Measurements from ENCODE around the gene KIF26B.
"Not testable (repeated sequence)": the region's sequence is repeated elsewhere in the genome, so short reads cannot be mapped to it uniquely, and the experiment has no call there.

The KIF26B gene

GRCh38 chr1:245671966-245672767 lies 517.4 kb downstream of the KIF26B start:
- no peak for DNase-seq

GRCh38 chr1:245672836-245673656 lies 518.3 kb downstream of the KIF26B start:
- not testable (repeated sequence) for DNase-seq

GRCh38 chr1:245673881-245674414 lies 519.2 kb downstream of the KIF26B start:
- no peak for DNase-seq

GRCh38 chr1:245677461-245678240 lies 522.9 kb downstream of the KIF26B start:
- no peak for DNase-seq

- DNase-seq: no peak
These were observed 524.2 kb downstream of the KIF26B start for GRCh38 chr1:245678860-245679411.

- no peak for DNase-seq
These were observed 525.3 kb downstream of the KIF26B start for GRCh38 chr1:245679821-245680780.

- no peak for DNase-seq
These were observed 528.1 kb downstream of the KIF26B start for GRCh38 chr1:245682638-245683628.

- no peak for DNase-seq
These were observed 528.9 kb downstream of the KIF26B start for GRCh38 chr1:245683676-245684075.

- DNase-seq: no peak
These were observed 529.4 kb downstream of the KIF26B start for GRCh38 chr1:245684166-245684565.

GRCh38 chr1:245684571-245684970 lies 529.8 kb downstream of the KIF26B start:
- DNase-seq: no peak

- no peak for DNase-seq
These were observed 530.5 kb downstream of the KIF26B start for GRCh38 chr1:245685111-245685810.

GRCh38 chr1:245686006-245686405 lies 531.2 kb downstream of the KIF26B start:
- no peak for DNase-seq

- DNase-seq: no peak
These were observed 531.8 kb downstream of the KIF26B start for GRCh38 chr1:245686446-245687030.

GRCh38 chr1:245687152-245687635 lies 532.4 kb downstream of the KIF26B start:
- DNase-seq: no peak

- no peak for DNase-seq
These were observed 533.1 kb downstream of the KIF26B start for GRCh38 chr1:245687636-245688535.

GRCh38 chr1:245688536-245689453 lies 534.0 kb downstream of the KIF26B start:
- DNase-seq: no peak
